ENCODE measurements around the gene TCOF1. TPM values are rescaled to one million over a fixed set of nuclear protein-coding genes. Genes with fewer than 3 reads are reported as not detected.
A peak's percentile ranks its signal among the peaks of the same experiment; 100 is the strongest.

The TCOF1 gene
- total RNA-seq, 4 donors from 2014 or later: 9.4 to 40.0 (median 20.1) TPM

DNA sequence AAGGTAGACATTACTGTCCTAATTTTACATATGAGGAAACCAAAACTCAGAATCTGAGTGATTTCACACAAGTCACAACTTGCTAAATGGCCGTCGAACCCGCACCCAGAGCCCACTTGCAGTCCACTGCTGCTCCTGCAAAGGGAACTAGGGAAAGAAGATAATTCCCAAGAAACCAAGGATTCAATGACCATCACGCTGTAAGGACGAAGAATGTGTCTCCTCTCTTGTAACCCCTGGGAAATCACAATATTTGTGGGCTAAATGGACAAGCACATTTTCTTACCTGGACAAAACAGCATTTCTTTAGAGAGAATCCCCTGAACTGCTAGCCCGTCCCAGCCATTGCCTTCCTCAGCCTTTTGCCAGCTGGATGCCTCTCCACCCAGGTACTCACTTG, 89.7 kb downstream of the TCOF1 start:
- peaks cover 0 to 5% of the 10 kb centered on the region in 2 donors for H3K4me1 ChIP-seq
- intact Hi-C loops (cut with DNase I; ENCODE audit: low total_unique reads): no loop called here
- H3K36me3 ChIP-seq: no peaks in the 10 kb centered on the region
- H3K9me3 ChIP-seq: no peaks in the 10 kb centered on the region
- no peak overlapping the region for H3K4me3 ChIP-seq
- TF ChIP-seq POLR2A (IDR thresholded peaks at IDR 0.05): no peak
- TF ChIP-seq, protein P1, sequence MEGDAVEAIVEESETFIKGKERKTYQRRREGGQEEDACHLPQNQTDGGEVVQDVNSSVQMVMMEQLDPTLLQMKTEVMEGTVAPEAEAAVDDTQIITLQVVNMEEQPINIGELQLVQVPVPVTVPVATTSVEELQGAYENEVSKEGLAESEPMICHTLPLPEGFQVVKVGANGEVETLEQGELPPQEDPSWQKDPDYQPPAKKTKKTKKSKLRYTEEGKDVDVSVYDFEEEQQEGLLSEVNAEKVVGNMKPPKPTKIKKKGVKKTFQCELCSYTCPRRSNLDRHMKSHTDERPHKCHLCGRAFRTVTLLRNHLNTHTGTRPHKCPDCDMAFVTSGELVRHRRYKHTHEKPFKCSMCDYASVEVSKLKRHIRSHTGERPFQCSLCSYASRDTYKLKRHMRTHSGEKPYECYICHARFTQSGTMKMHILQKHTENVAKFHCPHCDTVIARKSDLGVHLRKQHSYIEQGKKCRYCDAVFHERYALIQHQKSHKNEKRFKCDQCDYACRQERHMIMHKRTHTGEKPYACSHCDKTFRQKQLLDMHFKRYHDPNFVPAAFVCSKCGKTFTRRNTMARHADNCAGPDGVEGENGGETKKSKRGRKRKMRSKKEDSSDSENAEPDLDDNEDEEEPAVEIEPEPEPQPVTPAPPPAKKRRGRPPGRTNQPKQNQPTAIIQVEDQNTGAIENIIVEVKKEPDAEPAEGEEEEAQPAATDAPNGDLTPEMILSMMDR (IDR thresholded peaks at IDR 0.05): no peak
- no peaks in the 10 kb centered on the region for H3K27me3 ChIP-seq
- DNase-seq: no peak
- H3K27ac ChIP-seq: no peak overlapping the region

DNA sequence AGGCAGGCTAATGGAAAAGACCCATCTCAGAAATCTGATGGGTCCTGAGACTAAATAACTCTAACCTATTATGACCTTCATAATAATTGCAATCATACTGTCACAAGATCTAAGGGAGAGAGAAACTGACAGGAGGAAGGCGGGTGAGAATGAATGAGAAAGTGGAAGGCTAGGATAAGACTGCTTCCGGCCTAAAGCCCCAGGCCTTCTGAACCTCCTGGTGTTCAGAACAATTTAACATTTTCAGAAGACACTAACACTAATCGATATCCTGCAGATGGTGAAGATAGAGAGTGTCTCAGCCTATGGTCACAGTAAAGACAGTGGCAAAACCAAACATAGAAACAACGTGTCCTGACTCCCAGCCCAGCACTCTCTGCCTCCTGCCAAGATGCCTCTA, 90.8 kb downstream of the TCOF1 start:
- Histone ChIP-seq H3K36me3 (no peaks in the 10 kb centered on the region), H3K27ac (peak overlapping the region; percentile 92 to 93), H3K4me1 (peaks cover 0 to 5% of the 10 kb centered on the region in 2 donors), H3K27me3 (no peaks in the 10 kb centered on the region), H3K9me3 (no peaks in the 10 kb centered on the region), H3K4me3 (peak overlapping the region; percentile 65 to 93)
- intact Hi-C loops (cut with DNase I; ENCODE audit: low total_unique reads): no loop called here
- no peak for TF ChIP-seq POLR2A (IDR thresholded peaks at IDR 0.05)
- TF ChIP-seq, protein P1 (IDR thresholded peaks at IDR 0.05): no peak
- DNase-seq: no peak

DNA sequence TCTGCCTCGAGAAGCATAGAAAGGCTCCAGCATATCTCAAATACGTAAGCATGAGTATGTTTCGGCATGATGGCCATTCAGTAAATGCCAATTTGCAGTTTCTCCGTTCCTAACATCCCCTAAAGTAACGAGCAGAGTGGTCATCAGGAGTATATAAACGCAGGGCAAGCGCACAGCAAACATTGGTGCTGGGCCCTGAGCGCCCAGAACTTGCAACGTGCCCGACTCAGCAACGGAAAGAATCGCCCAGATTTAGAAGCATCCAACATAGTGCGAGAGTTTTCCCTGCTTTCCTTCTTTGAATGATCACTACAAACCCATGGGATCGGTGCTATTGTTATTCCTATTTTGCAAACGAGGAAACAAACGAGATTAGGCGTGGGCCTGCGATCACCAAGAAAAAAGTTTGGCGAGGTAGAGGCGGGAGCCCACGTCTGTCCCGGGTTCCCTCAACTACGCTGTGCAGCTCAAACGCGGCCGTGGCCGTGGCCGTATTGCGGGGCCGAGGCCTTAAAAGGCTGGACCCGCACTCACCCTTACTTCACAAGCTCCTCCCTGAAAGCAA, 91.5 kb downstream of the TCOF1 start:
- TF ChIP-seq, protein P1 (IDR thresholded peaks at IDR 0.05): no peak
- TF ChIP-seq POLR2A (IDR thresholded peaks at IDR 0.05): no peak
- no peaks in the 10 kb centered on the region for H3K36me3 ChIP-seq
- H3K27ac ChIP-seq: peak overlapping the region; percentile 92 to 93
- intact Hi-C loops (cut with DNase I; ENCODE audit: low total_unique reads): no loop called here
- H3K27me3 ChIP-seq: no peaks in the 10 kb centered on the region
- no peak for DNase-seq
- H3K4me1 ChIP-seq: peaks cover 0 to 5% of the 10 kb centered on the region in 2 donors
- no peaks in the 10 kb centered on the region for H3K9me3 ChIP-seq
- peak overlapping the region; percentile 65 to 93 for H3K4me3 ChIP-seq

Other genes starting within 250 kb of the TCOF1 start
- gene PDGFRB, start 201.9 kb upstream of the TCOF1 start, total RNA-seq: 100 to 1,000 TPM in 3 of 4 donors, 10 to 100 TPM in 1; 60.2 to 378 (median 235) TPM
- under 1 TPM; 0.29 to 0.77 (median 0.38) TPM for gene CDX1, start 190.9 kb upstream of the TCOF1 start, total RNA-seq
- gene SLC6A7, start 167.6 kb upstream of the TCOF1 start, total RNA-seq: not detected
- gene CAMK2A, start 67.9 kb upstream of the TCOF1 start, total RNA-seq: 10 to 100 TPM in 1 of 4 donors, 1 to 10 TPM in 2, under 1 TPM in 1; under 0.01 to 23.7 (median 4.3) TPM
- gene ARSI, start 54.8 kb upstream of the TCOF1 start, total RNA-seq: 10 to 100 TPM in 1 of 4 donors, 1 to 10 TPM in 3; 4.3 to 15.1 (median 5.7) TPM
- gene CD74, start 55.2 kb downstream of the TCOF1 start, total RNA-seq: 1,000 to 10,000 TPM in 1 of 4 donors, 100 to 1,000 TPM in 3; 118 to 1,231 (median 675) TPM
- over 10,000 TPM in 1 of 4 donors, 1,000 to 10,000 TPM in 3; 2,445 to 12,361 (median 6,046) TPM for gene RPS14, start 92.0 kb downstream of the TCOF1 start, total RNA-seq
- 10 to 100 TPM; 10.9 to 86.0 (median 42.5) TPM for gene NDST1, start 150.4 kb downstream of the TCOF1 start, total RNA-seq